HG02884 (cell line): ENCODE results near the gene MRPS10.
A peak's percentile ranks its signal among the peaks of the same experiment; 100 is the strongest.

Experiments used
- ATAC-seq: cut with Tn5 transposase; IDR thresholded peaks from one replicate; pipeline ENCODE4 v1.9.1; 2021; ENCODE audit warnings: mild to moderate bottlenecking, moderate library complexity; ENCODE audit not compliant: unreplicated experiment

The MRPS10 gene

GRCh38 chr6:42217519-42218367, at the start of gene MRPS10:
Gene MRPS10 (minus strand): TSS chr6:42217861. CDS start chr6:42217849, 12 bp downstream.
- peak; percentile 94 for ATAC-seq

- ATAC-seq, result no peak
Observed at GRCh38 chr6:42266538-42266937, 48.9 kb upstream of the MRPS10 start.

GRCh38 chr6:42264852-42265390, 47.3 kb upstream of the MRPS10 start:
- no peak for ATAC-seq

- no peak for ATAC-seq
Observed at GRCh38 chr6:42264162-42264851, 46.6 kb upstream of the MRPS10 start.

GRCh38 chr6:42263165-42263728, 45.6 kb upstream of the MRPS10 start:
- no peak for ATAC-seq

GRCh38 chr6:42260972-42261371, 43.3 kb upstream of the MRPS10 start:
- ATAC-seq, result no peak

GRCh38 chr6:42260396-42260888, 42.8 kb upstream of the MRPS10 start:
- ATAC-seq, result no peak

GRCh38 chr6:42259841-42260395, 42.3 kb upstream of the MRPS10 start:
- ATAC-seq, result no peak

- no peak for ATAC-seq
Observed at GRCh38 chr6:42259286-42259685, 41.6 kb upstream of the MRPS10 start.

- ATAC-seq, result no peak
Observed at GRCh38 chr6:42257614-42258013, 40.0 kb upstream of the MRPS10 start.

GRCh38 chr6:42257063-42257462, 39.4 kb upstream of the MRPS10 start:
- no peak for ATAC-seq

- no peak for ATAC-seq
Observed at GRCh38 chr6:42255050-42255449, 37.4 kb upstream of the MRPS10 start.

- no peak for ATAC-seq
Observed at GRCh38 chr6:42254505-42254904, 36.8 kb upstream of the MRPS10 start.

GRCh38 chr6:42251911-42252637, 34.4 kb upstream of the MRPS10 start:
- no peak for ATAC-seq

GRCh38 chr6:42251500-42251899, 33.8 kb upstream of the MRPS10 start:
- ATAC-seq, result no peak

GRCh38 chr6:42250274-42250931, 32.7 kb upstream of the MRPS10 start:
- no peak for ATAC-seq

GRCh38 chr6:42249279-42249678, 31.6 kb upstream of the MRPS10 start:
- ATAC-seq, result no peak

GRCh38 chr6:42243046-42243445, 25.4 kb upstream of the MRPS10 start:
- ATAC-seq, result no peak

GRCh38 chr6:42241915-42242314, 24.3 kb upstream of the MRPS10 start:
- no peak for ATAC-seq
